HG03354 (cell line): Measurements from ENCODE around the gene TANK.
"Not testable (repeated sequence)": the region's sequence is repeated elsewhere in the genome, so short reads cannot be mapped to it uniquely, and the experiment has no call there.

Experiments used
- ATAC-seq: cut with Tn5 transposase; IDR thresholded peaks from one replicate; pipeline ENCODE4 v1.9.1; 2021; ENCODE audit warnings: mild to moderate bottlenecking; ENCODE audit not compliant: unreplicated experiment, poor library complexity, severe bottlenecking

TANK gene

GRCh38 chr2:161246281-161246680 lies 86.1 kb downstream of the TANK start:
- ATAC-seq, result no peak

- peak; percentile 78 for ATAC-seq
These were observed 90.7 kb downstream of the TANK start for GRCh38 chr2:161250864-161251436.

GRCh38 chr2:161257123-161257952 lies 97.1 kb downstream of the TANK start:
- ATAC-seq, result no peak

GRCh38 chr2:161265874-161266273 lies 105.6 kb downstream of the TANK start:
- ATAC-seq, result no peak

- ATAC-seq, result no peak
These were observed 108.9 kb downstream of the TANK start for GRCh38 chr2:161269111-161269510.

- peak; percentile 84 for ATAC-seq
These were observed 113.0 kb downstream of the TANK start for GRCh38 chr2:161273038-161273760.

GRCh38 chr2:161278564-161279229 lies 118.5 kb downstream of the TANK start:
- ATAC-seq, result not testable (repeated sequence)

GRCh38 chr2:161279230-161279815 lies 119.1 kb downstream of the TANK start:
- ATAC-seq, result not testable (repeated sequence)

- ATAC-seq, result not testable (repeated sequence)
These were observed 120.7 kb downstream of the TANK start for GRCh38 chr2:161280906-161281323.

GRCh38 chr2:161281615-161282310 lies 121.5 kb downstream of the TANK start:
- not testable (repeated sequence) for ATAC-seq

- ATAC-seq, result not testable (repeated sequence)
These were observed 122.0 kb downstream of the TANK start for GRCh38 chr2:161282311-161282644.

- ATAC-seq, result no peak
These were observed 123.7 kb downstream of the TANK start for GRCh38 chr2:161283926-161284325.
